Muscle of leg (tissue), 16 donors: Measurements from ENCODE around the gene TBL2. TPM values are rescaled to one million over a fixed set of nuclear protein-coding genes. Genes with fewer than 3 reads are reported as not detected.

Experiments used
- DNase-seq: peaks from one replicate; pipeline ENCODE4 v3.0.0; 2013
- H3K27ac ChIP-seq: one replicate; pipeline ENCODE4 v1.5.1; 2013; ENCODE audit warnings: mild to moderate bottlenecking, low read length, control low read depth
- H3K27me3 ChIP-seq: one replicate; pipeline ENCODE4 v1.6.1; 2013; ENCODE audit warnings: low read length; ENCODE audit not compliant: control insufficient read depth, insufficient read depth
- H3K36me3 ChIP-seq: one replicate; pipeline ENCODE4 v1.6.1; 2013; ENCODE audit warnings: low read length; ENCODE audit not compliant: control insufficient read depth, insufficient read depth
- H3K4me1 ChIP-seq: one replicate; pipeline ENCODE4 v1.6.1; 2013; ENCODE audit warnings: low read length; ENCODE audit not compliant: control insufficient read depth, insufficient read depth
- H3K4me3 ChIP-seq: one replicate; pipeline ENCODE4 v1.5.1; 2013; ENCODE audit warnings: low read length, control low read depth
- H3K9me3 ChIP-seq: replicated peaks from 2 replicates; pipeline ENCODE4 v1.6.1; 2013; ENCODE audit warnings: low read depth, low read length; ENCODE audit not compliant: control insufficient read depth
- WGBS: methylation state at CpG from one replicate; pipeline ENCODE4 v1.1.5; 2013; ENCODE audit warnings: missing lambda C conversion rate; ENCODE audit not compliant: insufficient coverage; 5-methylcytosine and 5-hydroxymethylcytosine counted together
- long read RNA-seq, 11 donors: transcript quantifications; one replicate each; lab custom pipeline, GENCODE V29; 2026
- polyA plus RNA-seq, 8 donors: library from polyadenylated mRNA; unstranded; fragments of 120-200 nt; gene quantifications; one replicate each; pipeline versions ENCODE4 v1.2.1 to v1.2.3, GENCODE V29; 2013; ENCODE audit warnings: inconsistent platforms in 1 of 8, low replicate concordance in 1 of 8; ENCODE audit not compliant: insufficient read length in 8 of 8, insufficient read depth in 1 of 8
- total RNA-seq: library from RNA; stranded (reverse); fragments of 120-200 nt; gene quantifications from one replicate; pipeline ENCODE4 v1.2.4, GENCODE V29; 2013

Gene TBL2, protein sequence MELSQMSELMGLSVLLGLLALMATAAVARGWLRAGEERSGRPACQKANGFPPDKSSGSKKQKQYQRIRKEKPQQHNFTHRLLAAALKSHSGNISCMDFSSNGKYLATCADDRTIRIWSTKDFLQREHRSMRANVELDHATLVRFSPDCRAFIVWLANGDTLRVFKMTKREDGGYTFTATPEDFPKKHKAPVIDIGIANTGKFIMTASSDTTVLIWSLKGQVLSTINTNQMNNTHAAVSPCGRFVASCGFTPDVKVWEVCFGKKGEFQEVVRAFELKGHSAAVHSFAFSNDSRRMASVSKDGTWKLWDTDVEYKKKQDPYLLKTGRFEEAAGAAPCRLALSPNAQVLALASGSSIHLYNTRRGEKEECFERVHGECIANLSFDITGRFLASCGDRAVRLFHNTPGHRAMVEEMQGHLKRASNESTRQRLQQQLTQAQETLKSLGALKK
- total RNA-seq (37.5 TPM), polyA plus RNA-seq (10 to 100 TPM; 25.2 to 36.3 (median 27.6) TPM)
- long read RNA-seq, donor 1, full-length matches to known transcripts, result 4 of 4 reads
- long read RNA-seq, donor 1, partial matches to known transcripts, result 0 of 4 reads
- long read RNA-seq, donor 1, other reads (novel, unspliced or antisense), result 0 of 4 reads
- long read RNA-seq, donor 2, result 0 reads
- long read RNA-seq, donor 3, full-length matches to known transcripts, result 9 of 9 reads
- long read RNA-seq, donor 3, partial matches to known transcripts, result 0 of 9 reads
- long read RNA-seq, donor 3, other reads (novel, unspliced or antisense), result 0 of 9 reads
- long read RNA-seq, donor 4, full-length matches to known transcripts, result 4 of 4 reads
- long read RNA-seq, donor 4, partial matches to known transcripts, result 0 of 4 reads
- long read RNA-seq, donor 4, other reads (novel, unspliced or antisense), result 0 of 4 reads
- long read RNA-seq, donor 5, full-length matches to known transcripts, result 21 of 21 reads
- long read RNA-seq, donor 5, partial matches to known transcripts, result 0 of 21 reads
- long read RNA-seq, donor 5, other reads (novel, unspliced or antisense), result 0 of 21 reads
- long read RNA-seq, donor 6, full-length matches to known transcripts, result 4 of 4 reads
- long read RNA-seq, donor 6, partial matches to known transcripts, result 0 of 4 reads
- long read RNA-seq, donor 6, other reads (novel, unspliced or antisense), result 0 of 4 reads
- long read RNA-seq, donor 7, full-length matches to known transcripts, result 13 of 13 reads
- long read RNA-seq, donor 7, partial matches to known transcripts, result 0 of 13 reads
- long read RNA-seq, donor 7, other reads (novel, unspliced or antisense), result 0 of 13 reads
- long read RNA-seq, donor 8, full-length matches to known transcripts, result 5 of 5 reads
- long read RNA-seq, donor 8, partial matches to known transcripts, result 0 of 5 reads
- long read RNA-seq, donor 8, other reads (novel, unspliced or antisense), result 0 of 5 reads
- long read RNA-seq, donor 9, full-length matches to known transcripts, result 8 of 8 reads
- long read RNA-seq, donor 9, partial matches to known transcripts, result 0 of 8 reads
- long read RNA-seq, donor 9, other reads (novel, unspliced or antisense), result 0 of 8 reads
- long read RNA-seq, donor 10, full-length matches to known transcripts, result 7 of 7 reads
- long read RNA-seq, donor 10, partial matches to known transcripts, result 0 of 7 reads
- long read RNA-seq, donor 10, other reads (novel, unspliced or antisense), result 0 of 7 reads
- long read RNA-seq, donor 11, full-length matches to known transcripts, result 7 of 7 reads
- long read RNA-seq, donor 11, partial matches to known transcripts, result 0 of 7 reads
- long read RNA-seq, donor 11, other reads (novel, unspliced or antisense), result 0 of 7 reads

DNA sequence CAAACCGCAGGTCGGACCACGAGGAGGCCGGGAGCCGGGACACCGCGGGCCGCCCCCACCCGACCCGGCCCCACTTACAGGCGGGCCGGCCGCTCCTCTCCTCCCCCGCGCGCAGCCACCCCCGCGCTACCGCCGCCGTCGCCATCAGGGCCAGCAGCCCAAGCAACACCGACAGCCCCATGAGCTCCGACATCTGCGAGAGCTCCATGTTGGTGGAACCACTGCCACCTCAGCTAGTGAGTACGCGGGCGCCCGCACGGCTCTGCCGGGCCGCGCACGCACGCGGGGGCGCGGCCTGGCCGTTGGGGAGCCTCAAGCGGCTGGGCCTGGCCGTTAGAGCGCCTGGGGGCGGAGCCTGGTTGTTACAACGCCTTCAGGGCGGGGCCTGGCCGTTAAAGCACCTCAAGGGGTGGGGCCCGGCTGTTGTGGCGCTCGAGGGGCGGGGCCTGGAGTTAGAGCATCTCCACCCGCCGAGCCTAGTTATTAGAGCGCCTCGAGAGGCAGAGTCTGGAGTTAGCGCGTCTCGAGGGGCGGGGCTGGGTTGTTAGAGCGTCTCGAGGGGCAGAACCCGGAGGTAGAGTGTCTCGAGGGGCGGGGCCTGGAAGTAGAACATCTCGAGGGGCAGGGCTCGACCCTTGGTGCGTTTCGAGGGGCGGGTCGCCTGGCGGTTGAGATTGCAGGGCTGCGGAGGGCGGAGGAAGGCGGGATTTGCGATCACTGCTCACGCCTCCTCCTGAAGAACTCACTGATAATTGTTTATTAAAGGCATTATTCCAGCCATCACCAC, at the start of gene TBL2:
Gene TBL2, minus strand, starts transcription at position 238 of the 787 bp plus-strand sequence. Its CDS starts 30 bp downstream, at position 208.
- peaks cover 27% of the 10 kb centered on the region for H3K36me3 ChIP-seq
- no peaks in the 10 kb centered on the region for H3K9me3 ChIP-seq
- H3K4me1 ChIP-seq, result peaks cover 19% of the 10 kb centered on the region
- WGBS, result under 1% methylated on average over 55 of the region's 75 CpGs
- peak; percentile 99 for DNase-seq
- peak within 1 kb of the TSS; percentile 95 for H3K4me3 ChIP-seq
- peak within 1 kb of the TSS; percentile 94 for H3K27ac ChIP-seq
- no peaks in the 10 kb centered on the region for H3K27me3 ChIP-seq

DNA sequence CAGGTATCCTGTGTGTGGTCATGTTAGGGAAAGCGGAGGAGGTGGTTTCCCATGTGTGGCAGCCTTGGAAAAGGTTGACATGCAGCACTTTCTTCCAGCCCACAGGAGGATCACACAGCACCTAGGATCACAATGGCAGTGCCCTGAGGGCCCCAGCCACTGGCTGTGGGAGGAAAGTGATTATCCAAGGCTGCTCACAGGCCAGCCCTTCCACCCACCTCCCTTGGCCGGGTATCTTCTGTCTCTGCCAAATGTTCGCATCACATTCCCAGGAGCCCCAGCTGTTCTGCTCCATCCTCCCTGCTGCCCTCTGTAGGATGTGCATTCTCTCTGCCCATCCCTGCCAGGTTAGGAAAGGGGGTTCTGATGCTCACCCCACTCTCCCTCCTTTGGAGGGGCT, 48.4 kb upstream of the TBL2 start:
- H3K9me3 ChIP-seq, result no peaks in the 10 kb centered on the region
- no peak overlapping the region for H3K4me3 ChIP-seq
- peaks cover 70% of the 10 kb centered on the region for H3K27me3 ChIP-seq
- 20% methylated on average over 1 of the region's 3 CpGs for WGBS
- H3K36me3 ChIP-seq, result no peaks in the 10 kb centered on the region
- peaks cover 25% of the 10 kb centered on the region for H3K4me1 ChIP-seq
- peak; percentile 47 for DNase-seq
- no peak overlapping the region for H3K27ac ChIP-seq

DNA sequence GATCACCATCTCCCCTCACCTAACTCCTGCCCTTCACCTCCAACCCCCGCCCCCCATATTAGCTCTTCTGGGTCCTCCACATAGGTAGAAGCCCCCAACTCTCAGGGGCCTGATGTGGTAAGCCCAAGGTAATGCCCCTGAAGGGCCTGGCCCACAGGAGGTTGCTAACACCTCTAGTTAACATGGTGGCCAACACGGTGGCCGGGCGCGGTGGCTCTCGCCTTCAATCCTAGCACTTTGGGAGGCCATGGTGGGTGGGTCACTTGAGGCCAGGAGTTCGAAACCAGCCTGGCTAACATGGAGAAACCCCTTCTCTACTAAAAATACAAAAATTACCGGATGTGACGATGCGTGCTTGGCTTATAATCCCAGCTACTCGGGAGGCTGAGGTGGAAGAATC, 46.9 kb upstream of the TBL2 start:
- no peaks in the 10 kb centered on the region for H3K9me3 ChIP-seq
- DNase-seq, result no peak
- 95% methylated on average over 4 of the region's 11 CpGs for WGBS
- H3K27me3 ChIP-seq, result peaks cover 75% of the 10 kb centered on the region
- peaks cover 25% of the 10 kb centered on the region for H3K4me1 ChIP-seq
- no peak overlapping the region for H3K4me3 ChIP-seq
- no peak overlapping the region for H3K27ac ChIP-seq
- no peaks in the 10 kb centered on the region for H3K36me3 ChIP-seq

DNA sequence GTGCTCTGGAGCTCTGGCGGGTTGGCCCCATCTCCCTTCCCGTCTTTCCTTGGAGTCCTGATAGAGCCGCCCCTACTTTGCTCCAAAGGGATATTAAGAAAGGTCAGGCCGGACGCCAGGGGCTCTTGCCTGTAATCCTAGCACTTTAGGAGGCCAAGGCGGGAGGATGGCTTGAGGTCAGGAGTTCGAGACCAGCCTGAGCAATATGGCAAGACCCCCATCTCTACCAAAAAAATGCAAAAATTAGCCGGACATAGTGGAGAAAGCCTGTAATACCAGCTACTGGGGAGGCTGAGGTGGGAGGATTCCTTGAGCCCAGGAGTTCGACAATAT, 46.3 kb upstream of the TBL2 start:
- Histone ChIP-seq H3K36me3 (no peaks in the 10 kb centered on the region), H3K9me3 (no peaks in the 10 kb centered on the region), H3K4me3 (no peak overlapping the region), H3K27ac (no peak overlapping the region), H3K4me1 (peaks cover 25% of the 10 kb centered on the region), H3K27me3 (peaks cover 75% of the 10 kb centered on the region)
- no peak for DNase-seq
- WGBS, result 9% methylated on average over 5 of the region's 9 CpGs

DNA sequence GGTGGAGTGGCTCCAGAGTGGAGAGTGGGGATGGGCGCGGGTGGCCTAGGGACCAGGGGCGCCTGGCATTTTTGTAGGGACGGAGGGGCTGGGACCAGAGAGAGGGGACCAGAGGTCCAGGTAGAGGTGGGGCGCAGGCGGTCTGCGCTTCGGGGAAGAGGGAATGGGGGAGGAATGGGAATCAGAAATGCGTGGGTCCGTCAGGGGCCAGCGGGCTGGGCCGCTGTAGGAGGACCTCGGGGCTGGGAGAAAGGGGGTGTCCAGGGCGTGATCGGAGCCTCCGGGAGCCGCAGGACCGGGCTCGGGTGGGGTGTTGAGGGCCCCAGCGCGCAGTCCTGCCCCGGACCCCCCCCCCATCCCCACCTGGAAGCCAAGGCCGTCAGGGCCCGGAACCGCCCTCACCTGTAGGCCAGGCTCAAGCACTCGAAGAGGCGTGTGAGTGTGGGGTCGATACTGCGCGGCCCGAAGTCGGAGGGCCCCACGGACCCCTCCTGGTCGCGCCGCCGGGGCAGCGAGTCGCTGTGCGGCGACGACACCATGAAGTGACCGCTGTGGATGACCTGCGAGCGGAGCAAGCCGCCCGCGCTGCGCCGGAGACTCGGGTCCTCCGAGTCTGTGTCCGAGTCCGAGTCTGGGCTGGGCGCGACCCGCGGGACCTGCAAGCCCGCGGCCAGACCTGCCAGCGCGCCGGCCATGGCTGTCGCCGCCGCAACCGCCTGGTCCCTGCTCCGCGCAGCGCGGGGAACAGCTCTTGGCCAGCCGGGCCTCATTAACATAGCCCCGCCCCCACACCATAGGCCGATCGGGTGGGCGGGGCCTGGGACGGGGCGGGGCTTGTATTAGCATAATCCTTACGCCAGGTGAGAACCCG, 45.7 kb upstream of the TBL2 start, which contains the start of gene MLXIPL:
Gene MLXIPL, minus strand, starts transcription at position 725 of the 871 bp plus-strand sequence. Its CDS starts 30 bp downstream, at position 695.
- H3K36me3 ChIP-seq, result no peaks in the 10 kb centered on the region
- H3K4me1 ChIP-seq, result peaks cover 25% of the 10 kb centered on the region
- H3K9me3 ChIP-seq, result no peaks in the 10 kb centered on the region
- H3K27me3 ChIP-seq, result peaks cover 72% of the 10 kb centered on the region
- peak within 1 kb of the TSS; percentile 27 for H3K4me3 ChIP-seq
- 2% methylated on average over 70 of the region's 80 CpGs for WGBS
- H3K27ac ChIP-seq, result no peak within 1 kb of the TSS
- peak; percentile 54 for DNase-seq

DNA sequence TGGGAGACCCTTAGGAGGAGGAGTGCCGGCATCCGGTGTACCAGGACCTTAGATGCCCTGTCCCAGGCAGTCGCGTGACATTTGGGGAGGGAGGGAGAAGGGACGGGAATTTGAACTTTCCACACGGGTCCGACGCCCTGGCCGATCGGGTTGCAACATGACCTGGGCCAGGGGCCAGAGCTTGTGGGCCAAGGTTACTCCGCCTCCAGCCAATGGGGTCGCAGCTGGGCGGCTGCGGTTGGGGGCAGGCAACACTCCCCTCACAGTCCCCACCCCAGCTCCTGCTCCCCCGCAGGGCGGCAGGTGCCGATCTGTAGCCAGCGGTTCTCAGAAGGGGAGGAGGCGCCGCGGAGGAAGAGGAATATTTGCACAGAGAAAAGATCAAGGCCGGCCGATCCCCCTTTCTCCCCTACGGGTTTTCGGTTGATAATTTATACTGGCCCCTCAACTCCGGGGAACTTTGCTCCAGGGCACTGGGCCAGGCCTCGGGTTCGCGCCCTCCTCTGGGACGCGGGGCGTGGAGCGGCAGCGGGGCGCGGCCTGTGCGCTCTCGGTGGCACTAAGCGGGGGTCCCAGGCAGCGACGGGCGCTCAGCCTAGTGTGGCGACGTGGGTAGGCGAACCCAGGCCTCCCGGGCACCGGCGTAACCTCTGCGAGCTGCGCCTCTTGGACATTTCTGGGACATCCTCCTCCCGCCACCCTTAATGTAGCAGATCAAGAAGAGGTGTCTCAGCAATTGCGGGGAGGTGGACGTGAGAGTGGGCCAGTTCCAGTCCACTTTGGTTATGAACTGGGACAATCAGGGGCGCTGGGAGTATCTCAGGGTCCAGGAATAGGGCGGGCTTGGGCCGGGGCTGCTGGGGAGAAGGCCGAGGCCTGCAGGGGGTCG, 44.8 kb upstream of the TBL2 start:
- peaks cover 25% of the 10 kb centered on the region for H3K4me1 ChIP-seq
- WGBS, result 2% methylated on average over 32 of the region's 58 CpGs
- H3K36me3 ChIP-seq, result no peaks in the 10 kb centered on the region
- no peaks in the 10 kb centered on the region for H3K9me3 ChIP-seq
- no peak overlapping the region for H3K27ac ChIP-seq
- peaks cover 64% of the 10 kb centered on the region for H3K27me3 ChIP-seq
- no peak overlapping the region for H3K4me3 ChIP-seq
- no peak for DNase-seq

DNA sequence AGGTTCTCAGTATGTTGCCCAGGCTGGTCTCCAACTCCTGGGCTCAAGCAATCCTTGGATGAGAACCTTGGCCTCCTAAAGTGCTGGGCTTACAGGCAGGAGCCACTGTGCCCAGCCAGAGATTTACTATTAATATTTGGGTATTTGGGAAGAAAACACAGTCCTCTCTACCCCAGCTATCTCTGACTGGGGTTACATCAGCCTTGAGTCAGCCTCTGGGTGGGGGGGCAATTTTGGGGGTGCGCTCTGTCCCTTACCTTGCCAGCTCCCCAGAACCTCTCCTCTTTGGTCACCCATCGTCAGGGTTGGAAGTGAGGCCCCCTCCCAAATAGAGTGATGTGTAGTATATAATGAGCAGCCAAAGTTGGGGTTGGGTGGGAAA, 44.1 kb upstream of the TBL2 start:
- no peak overlapping the region for H3K27ac ChIP-seq
- H3K4me1 ChIP-seq, result peaks cover 25% of the 10 kb centered on the region
- no CpG with 5 or more reads among the region's 2 CpGs for WGBS
- H3K4me3 ChIP-seq, result no peak overlapping the region
- peaks cover 58% of the 10 kb centered on the region for H3K27me3 ChIP-seq
- no peaks in the 10 kb centered on the region for H3K9me3 ChIP-seq
- no peak for DNase-seq
- no peaks in the 10 kb centered on the region for H3K36me3 ChIP-seq
